ENCODE measurements around the gene TMEM54. TPM values are rescaled to one million over a fixed set of nuclear protein-coding genes. Genes with fewer than 3 reads are reported as not detected.
A peak's percentile ranks its signal among the peaks of the same experiment; 100 is the strongest.
"Not testable (repeated sequence)": the region's sequence is repeated elsewhere in the genome, so short reads cannot be mapped to it uniquely, and the experiment has no call there.

The TMEM54 gene
- total and polyA plus RNA-seq, 3 experiments from 2014 or later, result 2.5 to 2.6 TPM; not detected in 1

DNA sequence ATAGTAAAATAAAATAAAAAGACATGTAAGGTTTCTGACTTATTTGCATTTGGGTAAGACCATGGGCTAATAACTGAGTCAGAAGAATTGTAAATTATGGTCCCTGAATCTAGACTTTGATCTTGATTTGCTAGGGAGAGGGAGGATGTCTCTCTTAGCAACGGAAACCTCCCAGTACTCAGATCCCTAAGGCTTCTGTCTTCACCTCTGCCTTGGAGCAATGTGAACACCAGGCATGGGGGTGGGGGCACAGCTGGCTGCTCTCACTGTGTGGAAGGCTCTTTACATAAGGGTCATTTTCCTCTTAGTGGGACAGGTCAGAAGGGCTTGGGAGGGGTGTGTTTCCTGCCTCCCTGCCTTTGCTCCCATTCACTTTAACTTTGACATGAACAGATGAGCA is 17.0 kb upstream of the TMEM54 start:
- Mint-ChIP-seq H3K27me3 (peaks cover 34 to 58% of the 10 kb centered on the region in 2 donors), H3K9me3 (no peaks in the 10 kb centered on the region), H3K4me1 (peaks cover 6 to 8% (median 7%) of the 10 kb centered on the region in 3 donors), H3K27ac (no peak overlapping the region), H3K4me3 (no peak overlapping the region), H3K36me3 (no peaks in the 10 kb centered on the region)
- Histone ChIP-seq H3K27ac (ENCODE audit: low read depth, low read length) (no peak overlapping the region), H3K27me3 (ENCODE audit: insufficient read depth, low read length, poor library complexity, severe bottlenecking) (peaks cover 24% of the 10 kb centered on the region), H3K4me1 (ENCODE audit: insufficient read depth, low read length) (no peaks in the 10 kb centered on the region), H3K36me3 (ENCODE audit: insufficient read depth, low read length) (no peaks in the 10 kb centered on the region), H3K9me3 (ENCODE audit: low read length) (no peaks in the 10 kb centered on the region), H3K4me3 (ENCODE audit: low read length) (no peak overlapping the region)
- CTCF ChIA-PET, result no interaction called here
- POLR2A ChIA-PET, result no interaction called here
- DNase-seq, result no peak

- POLR2A ChIA-PET, result no interaction called here
- Histone ChIP-seq H3K27ac (ENCODE audit: low read depth, low read length) (no peak overlapping the region), H3K4me3 (ENCODE audit: low read length) (no peak overlapping the region), H3K27me3 (ENCODE audit: insufficient read depth, low read length, poor library complexity, severe bottlenecking) (peaks cover 22% of the 10 kb centered on the region), H3K9me3 (ENCODE audit: low read length) (no peaks in the 10 kb centered on the region), H3K4me1 (ENCODE audit: insufficient read depth, low read length) (no peaks in the 10 kb centered on the region), H3K36me3 (ENCODE audit: insufficient read depth, low read length) (no peaks in the 10 kb centered on the region)
- no peak for DNase-seq
- Mint-ChIP-seq H3K27ac (no peak overlapping the region), H3K4me3 (peak overlapping the region in 1 of 7 donors; percentile 27), H3K27me3 (peaks cover 29 to 51% of the 10 kb centered on the region in 2 donors), H3K36me3 (no peaks in the 10 kb centered on the region), H3K4me1 (peaks cover 6 to 8% (median 7%) of the 10 kb centered on the region in 3 donors), H3K9me3 (no peaks in the 10 kb centered on the region)
- CTCF ChIA-PET, result interaction anchor here (1.5 kb wide), 1 partner anchor 21 kb away, joined by 3 read pairs; no protein-coding TSS in a partner anchor
Observed at GRCh38 chr1:32917521-32917920, 16.3 kb upstream of the TMEM54 start.

DNA sequence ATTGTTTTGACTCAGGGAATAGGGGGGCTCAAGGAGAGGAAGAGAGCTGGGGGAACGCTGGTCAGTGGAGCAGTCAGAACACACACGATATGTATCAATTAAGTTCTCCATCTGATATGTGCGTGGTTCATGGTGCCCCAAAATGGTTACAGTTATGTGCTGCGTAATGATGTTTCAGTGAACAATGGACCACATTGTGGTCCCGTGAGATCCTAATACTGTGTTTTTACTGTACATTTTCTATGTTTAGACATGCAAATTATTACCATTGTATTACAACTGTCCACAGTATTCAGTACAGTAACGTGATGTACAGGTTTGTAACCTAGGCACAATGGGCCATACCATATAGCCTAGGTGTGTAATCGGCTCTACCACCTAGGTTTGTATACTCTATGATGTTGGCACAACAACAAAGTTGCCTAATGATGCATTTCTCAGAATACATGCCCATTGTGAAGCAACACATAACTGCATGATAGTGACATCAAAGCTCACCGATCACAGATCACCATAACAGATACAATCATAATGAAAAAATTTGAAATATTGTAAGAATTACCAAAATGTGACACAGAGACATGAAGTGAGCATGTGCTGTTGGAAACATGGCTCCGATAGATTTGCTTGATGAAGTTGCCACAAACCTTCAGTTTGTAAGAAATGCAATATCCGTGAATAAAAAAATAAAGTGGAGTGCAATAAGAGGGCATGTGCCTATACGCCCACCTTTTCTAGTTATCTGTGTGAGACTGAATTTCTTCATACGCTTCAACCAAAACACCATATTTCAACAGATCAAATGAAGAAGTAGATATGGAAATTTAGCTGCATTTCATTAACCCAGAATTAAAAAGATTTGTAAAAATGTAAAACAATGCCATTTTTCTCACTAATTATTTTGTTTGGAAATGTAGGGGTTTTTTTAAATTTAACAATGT is 14.8 kb upstream of the TMEM54 start:
- CTCF ChIA-PET, result interaction anchor here (1.5 kb wide), 1 partner anchor 19 kb away, joined by 3 read pairs; no protein-coding TSS in a partner anchor

DNA sequence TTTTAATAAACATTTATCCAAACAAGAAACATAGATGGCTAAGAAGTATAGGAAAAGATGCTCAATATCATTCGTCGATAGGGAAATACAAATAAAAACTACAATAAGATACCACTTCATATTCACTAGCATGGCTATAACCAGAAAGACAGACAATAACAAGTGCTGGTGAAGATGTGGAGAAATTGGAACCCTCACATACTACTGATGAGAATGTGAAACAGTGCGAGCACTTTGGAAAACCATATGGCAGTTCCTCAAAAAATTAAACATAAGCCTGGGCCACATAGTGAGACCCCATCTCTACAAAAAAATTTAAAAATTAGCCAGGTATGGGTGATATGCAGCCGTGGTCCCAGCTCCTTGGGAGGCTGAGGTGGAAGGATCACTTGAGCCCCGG is 9.1 kb upstream of the TMEM54 start:
- Mint-ChIP-seq H3K36me3 (no peaks in the 10 kb centered on the region), H3K9me3 (no peaks in the 10 kb centered on the region), H3K4me1 (no peaks in the 10 kb centered on the region), H3K27ac (no peak overlapping the region), H3K4me3 (no peak overlapping the region), H3K27me3 (peaks cover 1 to 14% of the 10 kb centered on the region in 2 donors)
- Histone ChIP-seq H3K27ac (ENCODE audit: low read depth, low read length) (no peak overlapping the region), H3K36me3 (ENCODE audit: insufficient read depth, low read length) (no peaks in the 10 kb centered on the region), H3K4me3 (ENCODE audit: low read length) (no peak overlapping the region), H3K9me3 (ENCODE audit: low read length) (no peaks in the 10 kb centered on the region), H3K4me1 (ENCODE audit: insufficient read depth, low read length) (no peaks in the 10 kb centered on the region), H3K27me3 (ENCODE audit: insufficient read depth, low read length, poor library complexity, severe bottlenecking) (no peaks in the 10 kb centered on the region)
- ChIA-PET POLR2A (no interaction called here), CTCF (no interaction called here)
- DNase-seq, result no peak

More for the DNA sequence above, 14.8 kb upstream of the TMEM54 start:
- H3K27me3 ChIP-seq (ENCODE audit: insufficient read depth, low read length, poor library complexity, severe bottlenecking), result peaks cover 12% of the 10 kb centered on the region
- H3K27ac ChIP-seq (ENCODE audit: low read depth, low read length), result no peak overlapping the region
- Mint-ChIP-seq H3K36me3 (no peaks in the 10 kb centered on the region), H3K4me1 (peaks cover 6 to 8% (median 7%) of the 10 kb centered on the region in 3 donors), H3K27me3 (peaks cover 19 to 39% of the 10 kb centered on the region in 2 donors), H3K4me3 (no peak overlapping the region), H3K9me3 (no peaks in the 10 kb centered on the region), H3K27ac (no peak overlapping the region)
- no peaks in the 10 kb centered on the region for H3K9me3 ChIP-seq (ENCODE audit: low read length)
- no peaks in the 10 kb centered on the region for H3K36me3 ChIP-seq (ENCODE audit: insufficient read depth, low read length)
- POLR2A ChIA-PET, result interaction anchor here (0.7 kb wide), 1 partner anchor 476 kb away, joined by 4 read pairs; no protein-coding TSS in a partner anchor
- DNase-seq, result no peak
- no peak overlapping the region for H3K4me3 ChIP-seq (ENCODE audit: low read length)
- H3K4me1 ChIP-seq (ENCODE audit: insufficient read depth, low read length), result no peaks in the 10 kb centered on the region

DNA sequence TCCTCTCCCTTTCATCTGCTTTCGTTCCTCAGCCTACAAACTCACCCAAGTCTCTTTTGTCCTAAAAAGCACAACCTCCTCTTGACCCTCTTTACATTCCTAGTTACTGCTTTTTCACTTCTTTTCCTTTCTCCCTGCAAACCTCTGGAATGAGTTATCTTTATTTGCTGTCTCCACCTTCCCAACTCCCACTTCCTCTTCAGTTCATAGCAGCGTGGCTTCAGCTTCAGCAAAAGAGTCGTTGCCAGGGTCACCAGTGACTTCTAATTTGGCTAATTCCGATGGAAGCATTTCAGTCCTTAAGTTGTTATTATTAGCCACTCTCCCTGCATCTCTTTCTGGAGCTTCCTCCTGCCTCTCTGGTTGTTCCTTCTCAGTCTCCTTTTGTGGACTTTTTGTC is 6.2 kb upstream of the TMEM54 start:
- no peaks in the 10 kb centered on the region for H3K36me3 ChIP-seq (ENCODE audit: insufficient read depth, low read length)
- no peak overlapping the region for H3K4me3 ChIP-seq (ENCODE audit: low read length)
- no peak overlapping the region for H3K4me3 Mint-ChIP-seq
- no peaks in the 10 kb centered on the region for H3K4me1 Mint-ChIP-seq
- no peak overlapping the region for H3K27ac ChIP-seq (ENCODE audit: low read depth, low read length)
- no peaks in the 10 kb centered on the region for H3K9me3 ChIP-seq (ENCODE audit: low read length)
- no peaks in the 10 kb centered on the region for H3K4me1 ChIP-seq (ENCODE audit: insufficient read depth, low read length)
- ChIA-PET POLR2A (interaction anchor here (0.7 kb wide), 1 partner anchor 9 kb away, joined by 8 read pairs; no protein-coding TSS in a partner anchor), CTCF (no interaction called here)
- no peaks in the 10 kb centered on the region for H3K36me3 Mint-ChIP-seq
- H3K27ac Mint-ChIP-seq, result no peak overlapping the region
- H3K9me3 Mint-ChIP-seq, result no peaks in the 10 kb centered on the region
- H3K27me3 Mint-ChIP-seq, result peaks cover 12% of the 10 kb centered on the region in 2 donors
- DNase-seq, result no peak
- H3K27me3 ChIP-seq (ENCODE audit: insufficient read depth, low read length, poor library complexity, severe bottlenecking), result peaks cover 5% of the 10 kb centered on the region

DNA sequence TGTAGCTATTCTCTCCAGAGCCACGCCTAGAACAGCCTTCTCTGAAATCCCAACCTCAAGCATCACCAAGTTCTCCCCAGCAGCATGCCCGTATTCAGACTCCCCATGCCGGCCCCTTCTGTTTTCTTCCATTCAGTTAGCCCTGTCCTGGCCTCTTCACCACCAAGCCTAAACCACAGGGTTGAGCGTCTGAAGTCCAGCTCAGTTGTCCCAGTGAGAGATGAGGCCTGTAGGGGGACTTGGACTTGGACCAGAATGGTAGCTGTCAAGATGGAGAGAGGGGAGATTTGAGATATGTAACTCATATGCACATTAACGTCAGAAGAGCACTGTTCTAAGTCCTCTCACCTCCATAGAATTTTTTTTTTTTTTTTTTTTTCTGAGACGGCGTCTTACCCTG is 5.5 kb upstream of the TMEM54 start:
- H3K27ac ChIP-seq (ENCODE audit: low read depth, low read length), result no peak overlapping the region
- POLR2A ChIA-PET, result interaction anchor here (0.7 kb wide), 1 partner anchor 9 kb away, joined by 8 read pairs; no protein-coding TSS in a partner anchor
- Mint-ChIP-seq H3K4me3 (no peak overlapping the region), H3K4me1 (peaks cover 0 to 5% (median 3%) of the 10 kb centered on the region in 3 donors), H3K36me3 (no peaks in the 10 kb centered on the region), H3K27ac (no peak overlapping the region), H3K9me3 (no peaks in the 10 kb centered on the region), H3K27me3 (peaks cover 19 to 20% of the 10 kb centered on the region in 2 donors)
- no peaks in the 10 kb centered on the region for H3K36me3 ChIP-seq (ENCODE audit: insufficient read depth, low read length)
- H3K4me1 ChIP-seq (ENCODE audit: insufficient read depth, low read length), result no peaks in the 10 kb centered on the region
- no peak for DNase-seq
- no peak overlapping the region for H3K4me3 ChIP-seq (ENCODE audit: low read length)
- H3K27me3 ChIP-seq (ENCODE audit: insufficient read depth, low read length, poor library complexity, severe bottlenecking), result peaks cover 10% of the 10 kb centered on the region
- no peaks in the 10 kb centered on the region for H3K9me3 ChIP-seq (ENCODE audit: low read length)
- CTCF ChIA-PET, result no interaction called here

DNA sequence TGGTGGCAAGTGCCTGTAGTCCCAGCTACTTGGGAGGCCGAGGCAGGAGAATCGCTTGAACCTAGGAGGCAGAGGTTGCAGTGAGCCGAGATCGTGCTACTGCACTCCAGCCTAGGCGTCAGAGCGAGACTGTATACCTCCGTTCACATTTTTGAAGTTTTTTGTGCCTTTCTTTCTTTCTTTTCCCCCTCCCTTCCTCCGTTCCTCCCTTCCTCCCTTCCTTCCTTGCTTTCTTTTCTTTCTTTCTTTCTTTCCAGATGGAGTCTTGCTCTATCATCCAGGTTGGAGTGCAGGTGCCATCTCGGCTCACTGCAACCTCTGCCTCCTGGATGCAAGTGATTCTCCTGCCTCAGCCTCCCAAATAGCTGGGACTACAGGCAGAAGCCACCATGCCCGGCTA is 4.4 kb upstream of the TMEM54 start:
- H3K27me3 ChIP-seq (ENCODE audit: insufficient read depth, low read length, poor library complexity, severe bottlenecking), result peaks cover 17% of the 10 kb centered on the region
- peaks cover 2 to 11% (median 7%) of the 10 kb centered on the region in 3 donors for H3K4me1 Mint-ChIP-seq
- H3K36me3 ChIP-seq (ENCODE audit: insufficient read depth, low read length); H3K4me1 ChIP-seq (ENCODE audit: insufficient read depth, low read length); POLR2A ChIA-PET; H3K9me3 Mint-ChIP-seq; H3K4me3 ChIP-seq (ENCODE audit: low read length); H3K9me3 ChIP-seq (ENCODE audit: low read length); DNase-seq; CTCF ChIA-PET; H3K4me3 Mint-ChIP-seq; H3K27ac ChIP-seq (ENCODE audit: low read depth, low read length); H3K36me3 Mint-ChIP-seq: not testable (repeated sequence)
- peaks cover 24 to 25% of the 10 kb centered on the region in 2 donors for H3K27me3 Mint-ChIP-seq
- peak overlapping the region in 1 of 8 donors; percentile 67 for H3K27ac Mint-ChIP-seq

DNA sequence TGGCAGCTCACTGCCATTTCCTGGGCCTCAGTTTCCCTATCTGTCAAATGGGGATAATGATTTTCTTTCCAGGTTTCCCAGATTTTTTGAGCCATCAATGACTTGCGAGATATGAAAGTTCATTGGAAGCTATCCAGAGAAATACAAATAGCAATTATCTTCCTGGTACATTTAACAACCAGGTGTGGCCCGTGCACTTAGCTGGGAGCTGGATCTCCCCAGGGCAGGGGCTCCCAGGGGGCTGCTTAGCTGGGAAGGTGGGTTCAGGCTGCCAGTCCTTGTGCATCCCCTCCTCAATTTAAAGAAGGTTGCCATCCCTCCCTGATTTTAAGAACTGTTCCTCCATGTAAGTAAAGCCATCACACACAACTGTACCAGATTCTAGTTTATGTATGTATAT is 3.6 kb upstream of the TMEM54 start:
- H3K9me3 Mint-ChIP-seq, result no peaks in the 10 kb centered on the region
- Histone ChIP-seq H3K9me3 (ENCODE audit: low read length) (no peaks in the 10 kb centered on the region), H3K36me3 (ENCODE audit: insufficient read depth, low read length) (no peaks in the 10 kb centered on the region), H3K27ac (ENCODE audit: low read depth, low read length) (no peak overlapping the region), H3K4me1 (ENCODE audit: insufficient read depth, low read length) (peaks cover 7% of the 10 kb centered on the region), H3K27me3 (ENCODE audit: insufficient read depth, low read length, poor library complexity, severe bottlenecking) (peaks cover 25% of the 10 kb centered on the region), H3K4me3 (ENCODE audit: low read length) (no peak overlapping the region)
- no peak overlapping the region for H3K27ac Mint-ChIP-seq
- POLR2A ChIA-PET, result no interaction called here
- H3K36me3 Mint-ChIP-seq, result no peaks in the 10 kb centered on the region
- CTCF ChIA-PET, result interaction anchor here (0.9 kb wide), 1 partner anchor 12 kb away, joined by 3 read pairs; no protein-coding TSS in a partner anchor
- DNase-seq, result no peak
- H3K27me3 Mint-ChIP-seq, result peaks cover 28% of the 10 kb centered on the region in 2 donors
- H3K4me3 Mint-ChIP-seq, result no peak overlapping the region
- H3K4me1 Mint-ChIP-seq, result peaks cover 5 to 14% (median 8%) of the 10 kb centered on the region in 3 donors

Data from CD8-positive, alpha-beta memory T cell (primary cell).